ENCODE results near the gene PXDC1.
"Not testable (repeated sequence)": the region's sequence is repeated elsewhere in the genome, so short reads cannot be mapped to it uniquely, and the experiment has no call there.

The PXDC1 gene

DNA sequence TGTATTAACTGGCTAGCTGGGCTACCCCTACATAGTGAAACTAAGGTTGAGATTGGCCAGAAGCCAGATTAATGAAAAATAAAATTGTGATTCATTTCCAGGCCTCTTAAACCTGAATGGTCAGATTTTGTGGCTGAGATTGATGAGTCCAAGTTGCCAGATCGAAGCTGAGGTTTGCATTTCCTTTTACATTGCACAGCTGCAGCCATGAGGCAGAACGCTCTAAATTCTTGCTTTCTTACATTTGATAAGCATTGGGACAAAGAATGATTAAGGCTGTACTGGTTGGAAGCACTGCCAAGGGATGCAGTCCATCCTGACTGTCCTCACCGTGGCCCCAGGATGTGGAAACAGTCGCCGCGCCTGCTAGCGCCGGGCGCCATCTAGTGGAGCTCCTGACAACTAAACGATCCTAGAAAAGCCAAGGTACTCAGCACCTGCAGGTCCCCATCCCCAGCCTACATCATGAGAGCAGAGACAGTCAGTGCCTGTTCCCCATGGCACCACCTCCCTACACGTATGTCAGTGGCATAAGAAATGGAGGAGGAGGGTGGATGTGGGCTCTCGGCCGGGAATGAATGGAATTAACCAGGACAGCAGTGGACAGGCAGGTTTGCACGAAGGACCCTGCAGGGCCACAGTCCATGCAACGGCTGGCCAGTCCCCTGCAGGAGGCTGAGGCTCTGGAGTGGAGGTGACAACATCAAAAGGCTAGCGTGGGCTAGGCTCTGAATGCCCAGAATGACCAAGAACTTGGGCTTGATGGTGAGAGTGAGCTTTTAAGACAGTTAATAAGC, 19.0 kb downstream of the PXDC1 start:
- DNase-seq (ENCODE audit: low read depth in 2 of 2) = peak; percentile 16 to 28

GRCh38 chr6:3731700-3732099, 19.8 kb downstream of the PXDC1 start:
- DNase-seq (ENCODE audit: low read depth in 2 of 2) = no peak

DNA sequence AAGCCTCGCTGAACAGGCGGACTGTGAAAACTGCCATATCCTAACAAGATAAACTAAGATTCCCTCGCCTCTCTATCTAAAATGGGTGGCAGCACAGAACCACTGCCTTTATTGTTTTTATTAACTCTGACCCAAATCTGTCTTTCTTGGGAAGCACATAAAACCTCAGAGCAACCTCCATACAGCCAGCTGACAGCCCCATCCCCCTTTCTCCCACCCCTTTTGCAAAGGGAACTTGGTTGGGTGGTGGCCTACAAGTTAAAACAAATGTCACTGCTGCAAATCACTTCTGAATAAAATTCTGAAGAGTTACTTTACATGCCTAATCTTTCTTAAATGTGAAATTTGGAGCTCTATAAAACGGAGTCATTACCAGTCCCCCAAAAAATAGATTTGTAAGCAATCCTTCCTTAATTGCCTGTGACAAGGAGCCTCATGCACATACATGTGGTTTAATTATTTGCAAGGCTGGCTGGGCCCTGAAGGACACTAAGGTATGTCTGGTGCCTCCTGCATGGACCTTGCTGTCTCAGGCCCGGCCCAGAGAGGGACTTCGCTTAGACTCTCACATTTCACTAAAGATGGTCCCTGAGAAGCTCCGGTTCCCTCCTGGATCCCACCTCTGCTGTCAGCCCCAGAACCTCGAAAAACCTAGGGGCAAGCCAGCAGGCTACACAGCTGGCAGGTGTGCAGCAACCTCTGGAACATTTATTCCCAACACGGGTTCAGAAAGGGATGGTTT, 21.7 kb downstream of the PXDC1 start:
- no peak for DNase-seq (ENCODE audit: low read depth in 2 of 2)

DNA sequence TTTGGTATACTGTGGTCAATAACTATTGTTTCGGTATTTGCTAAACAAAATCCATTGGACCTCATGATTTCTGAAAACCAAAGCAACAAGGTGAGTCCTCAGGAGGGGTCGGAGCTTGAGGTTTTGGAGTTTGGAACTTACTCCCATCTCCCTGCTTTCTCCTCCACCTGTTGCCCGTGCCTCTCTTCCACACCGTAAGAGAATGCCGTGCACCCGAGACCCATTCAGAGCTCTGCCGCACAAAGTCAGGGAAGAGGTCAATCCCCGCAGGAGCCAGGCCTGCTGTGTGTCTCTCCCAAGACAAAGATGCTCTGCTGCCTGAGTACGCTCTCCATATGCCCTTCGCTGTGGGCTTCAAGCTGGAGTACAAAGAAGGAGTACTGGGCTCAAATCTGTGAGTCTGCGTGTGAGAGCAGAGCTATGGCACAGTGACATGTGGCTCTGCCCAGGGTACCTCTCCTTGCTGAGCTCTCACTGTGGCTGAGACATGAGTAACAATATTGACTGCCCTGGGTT, 23.9 kb downstream of the PXDC1 start:
- DNase-seq (ENCODE audit: low read depth in 2 of 2) = no peak

- no peak for DNase-seq (ENCODE audit: low read depth in 2 of 2)
These were observed 24.5 kb downstream of the PXDC1 start for GRCh38 chr6:3727036-3727435.

DNA sequence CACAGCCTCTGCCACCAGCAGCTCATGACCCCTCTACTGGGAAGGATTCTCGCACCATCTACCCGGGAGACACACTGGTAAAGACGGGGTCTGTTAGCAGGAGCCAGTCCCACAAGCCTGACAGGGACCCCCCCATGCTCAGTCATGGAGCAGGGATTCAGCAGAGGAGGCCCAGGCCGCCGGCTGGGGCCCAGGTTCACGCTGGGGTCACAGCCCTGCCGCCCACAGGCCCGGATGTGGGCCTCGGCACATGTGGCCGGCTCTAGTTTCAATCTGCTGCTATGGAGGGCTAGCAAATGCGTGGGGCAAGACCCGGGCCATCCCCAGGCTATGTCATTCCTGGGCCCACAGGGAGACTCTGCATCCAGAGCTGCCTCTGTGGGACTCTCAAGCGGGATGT, 25.1 kb downstream of the PXDC1 start:
- no peak for DNase-seq (ENCODE audit: low read depth in 2 of 2)

GRCh38 chr6:3725145-3726047, 26.1 kb downstream of the PXDC1 start:
- no peak for DNase-seq (ENCODE audit: low read depth in 2 of 2)

GRCh38 chr6:3724451-3725144, 26.9 kb downstream of the PXDC1 start:
- no peak for DNase-seq (ENCODE audit: low read depth in 2 of 2)

GRCh38 chr6:3723966-3724365, 27.5 kb downstream of the PXDC1 start:
- DNase-seq (ENCODE audit: low read depth in 2 of 2) = no peak

DNA sequence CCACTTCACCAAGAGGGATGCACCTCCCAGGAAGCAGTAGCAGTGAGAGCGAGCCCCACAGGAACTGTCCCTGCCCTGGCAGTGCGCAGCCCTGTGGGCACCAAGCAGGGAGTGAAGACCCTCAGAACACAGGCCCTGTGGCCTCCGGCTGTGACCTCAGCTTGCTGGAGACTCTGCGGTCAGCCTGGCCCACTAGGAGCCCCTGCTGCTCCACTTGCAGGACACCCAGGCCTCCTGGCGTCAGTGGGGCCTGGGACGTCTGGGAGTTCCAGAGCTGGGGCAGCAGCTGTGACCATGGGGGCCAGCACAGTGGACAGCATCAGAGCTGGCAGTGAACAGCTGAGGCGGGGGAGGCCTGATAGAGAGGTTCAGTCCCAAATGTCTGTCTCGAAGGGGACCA, 28.3 kb downstream of the PXDC1 start:
- DNase-seq (ENCODE audit: low read depth in 2 of 2) = no peak

GRCh38 chr6:3722785-3723184, 28.7 kb downstream of the PXDC1 start:
- DNase-seq (ENCODE audit: low read depth in 2 of 2) = no peak

DNA sequence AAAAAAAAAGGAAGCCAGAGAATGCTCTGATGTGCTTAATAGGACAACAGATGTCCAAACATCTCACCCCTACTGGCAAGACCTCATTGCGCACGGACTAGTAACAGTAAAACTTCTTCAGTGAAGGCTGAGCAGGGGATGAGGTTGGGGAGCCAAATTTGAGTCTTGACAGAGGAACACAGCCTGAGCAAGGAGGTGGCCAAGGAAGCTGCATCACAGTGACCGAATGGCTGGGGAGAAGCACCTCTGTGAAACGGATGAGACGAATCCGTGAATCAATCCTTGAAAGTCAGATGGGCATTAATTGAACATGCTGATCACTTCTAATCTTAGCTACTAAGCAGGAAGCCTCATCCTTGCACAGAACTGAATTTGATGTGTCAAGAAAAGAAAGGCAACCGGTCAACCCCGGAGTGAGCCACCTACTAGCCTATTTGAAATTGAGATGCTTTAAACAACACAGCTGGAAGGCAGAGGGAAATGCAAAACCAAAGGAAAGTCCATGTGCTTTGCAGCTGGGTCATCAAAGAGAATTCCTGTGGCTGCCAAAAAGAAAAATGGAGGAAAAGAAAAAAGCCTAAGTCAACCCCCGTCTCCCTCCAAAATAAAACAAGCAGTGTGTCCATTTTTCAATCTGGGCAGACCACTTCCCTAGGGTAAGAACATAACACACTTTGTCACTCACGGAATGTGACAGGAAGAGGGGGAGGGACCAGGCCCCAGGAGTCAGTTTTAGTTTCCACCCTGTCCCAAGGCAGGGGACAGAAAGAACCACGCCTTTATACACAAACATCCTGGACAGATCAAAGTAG, 29.5 kb downstream of the PXDC1 start:
- DNase-seq (ENCODE audit: low read depth in 2 of 2) = no peak

DNA sequence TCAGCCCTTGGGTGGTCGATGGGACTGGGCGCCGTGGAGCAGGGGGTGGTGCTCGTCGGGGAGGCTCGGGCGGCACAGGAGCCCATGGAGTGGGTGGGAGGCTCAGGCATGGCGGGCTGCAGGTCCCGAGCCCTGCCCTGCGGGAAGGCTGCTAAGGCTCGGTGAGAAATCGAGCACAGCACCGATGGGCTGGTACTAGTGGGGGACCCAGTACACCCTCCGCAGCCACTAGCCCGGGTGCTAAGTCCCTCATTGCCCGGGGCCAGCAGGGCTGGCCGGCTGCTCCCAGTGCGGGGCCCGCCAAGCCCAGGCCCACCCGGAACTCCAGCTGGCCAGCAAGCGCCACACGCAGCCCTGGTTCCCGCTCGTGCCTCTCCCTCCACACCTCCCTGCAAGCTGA, 30.7 kb downstream of the PXDC1 start:
- DNase-seq (ENCODE audit: low read depth in 2 of 2) = not testable (repeated sequence)

- DNase-seq (ENCODE audit: low read depth in 2 of 2) = no peak
These were observed 31.8 kb downstream of the PXDC1 start for GRCh38 chr6:3719462-3720308.

DNA sequence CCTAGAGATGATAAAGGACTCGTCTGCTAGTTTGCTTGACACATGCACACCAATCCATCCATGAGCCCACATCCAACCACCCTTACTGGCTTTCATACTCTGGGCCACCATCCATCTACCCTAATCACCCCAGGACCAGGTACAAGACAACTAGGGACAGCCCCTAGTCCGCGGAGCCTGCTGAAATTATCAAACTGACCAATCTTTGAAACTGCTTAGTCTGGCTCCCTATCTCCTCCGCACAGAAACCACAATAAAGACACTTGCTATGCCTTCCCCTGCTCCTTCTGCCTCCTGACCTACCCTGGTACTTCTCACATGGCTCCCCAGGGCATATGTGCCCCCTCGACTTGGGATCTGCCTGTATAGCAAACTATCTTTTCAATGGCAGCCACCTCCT, 33.1 kb downstream of the PXDC1 start:
- DNase-seq (ENCODE audit: low read depth in 2 of 2) = no peak

- DNase-seq (ENCODE audit: low read depth in 2 of 2) = no peak
These were observed 36.2 kb downstream of the PXDC1 start for GRCh38 chr6:3715285-3715684.

DNA sequence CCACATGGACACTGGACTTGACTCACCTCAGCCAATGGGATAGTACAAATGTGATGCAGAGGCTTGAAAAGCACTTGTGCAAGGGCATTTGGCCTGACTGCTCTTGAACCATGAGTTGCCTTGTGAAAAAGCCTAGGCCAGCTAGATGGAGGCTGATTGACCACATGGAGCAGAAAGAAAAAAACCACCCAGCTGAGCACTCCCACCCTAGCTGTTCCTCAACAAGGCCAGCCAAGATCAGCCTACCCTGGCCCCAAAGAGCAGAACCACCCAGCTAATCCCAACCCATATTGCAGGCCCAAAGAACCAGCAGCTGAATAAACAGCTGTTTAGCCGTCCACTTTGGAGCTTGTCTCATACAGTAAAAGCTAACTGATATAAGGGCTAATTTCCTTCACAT, 36.7 kb downstream of the PXDC1 start:
- DNase-seq (ENCODE audit: low read depth in 2 of 2) = no peak

DNA sequence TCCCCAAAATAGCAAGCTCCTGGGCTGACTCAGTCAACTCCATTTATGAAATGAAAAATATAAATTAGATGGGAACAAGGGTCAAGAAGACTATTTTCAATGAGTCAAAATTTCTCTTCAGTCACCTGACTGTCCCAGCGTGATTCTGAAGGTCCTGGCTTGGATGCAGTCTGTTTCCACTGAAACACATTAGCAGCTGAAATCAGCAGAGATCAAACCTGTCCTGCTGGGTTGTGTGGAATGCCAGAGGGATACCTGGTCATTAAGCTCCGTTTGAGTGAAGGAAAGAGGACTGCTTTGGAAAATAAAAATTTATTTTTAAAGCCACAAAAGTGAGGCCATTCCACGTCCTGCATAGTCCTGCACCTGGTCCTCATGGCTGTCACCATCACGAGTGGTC, 37.4 kb downstream of the PXDC1 start:
- no peak for DNase-seq (ENCODE audit: low read depth in 2 of 2)

DNA sequence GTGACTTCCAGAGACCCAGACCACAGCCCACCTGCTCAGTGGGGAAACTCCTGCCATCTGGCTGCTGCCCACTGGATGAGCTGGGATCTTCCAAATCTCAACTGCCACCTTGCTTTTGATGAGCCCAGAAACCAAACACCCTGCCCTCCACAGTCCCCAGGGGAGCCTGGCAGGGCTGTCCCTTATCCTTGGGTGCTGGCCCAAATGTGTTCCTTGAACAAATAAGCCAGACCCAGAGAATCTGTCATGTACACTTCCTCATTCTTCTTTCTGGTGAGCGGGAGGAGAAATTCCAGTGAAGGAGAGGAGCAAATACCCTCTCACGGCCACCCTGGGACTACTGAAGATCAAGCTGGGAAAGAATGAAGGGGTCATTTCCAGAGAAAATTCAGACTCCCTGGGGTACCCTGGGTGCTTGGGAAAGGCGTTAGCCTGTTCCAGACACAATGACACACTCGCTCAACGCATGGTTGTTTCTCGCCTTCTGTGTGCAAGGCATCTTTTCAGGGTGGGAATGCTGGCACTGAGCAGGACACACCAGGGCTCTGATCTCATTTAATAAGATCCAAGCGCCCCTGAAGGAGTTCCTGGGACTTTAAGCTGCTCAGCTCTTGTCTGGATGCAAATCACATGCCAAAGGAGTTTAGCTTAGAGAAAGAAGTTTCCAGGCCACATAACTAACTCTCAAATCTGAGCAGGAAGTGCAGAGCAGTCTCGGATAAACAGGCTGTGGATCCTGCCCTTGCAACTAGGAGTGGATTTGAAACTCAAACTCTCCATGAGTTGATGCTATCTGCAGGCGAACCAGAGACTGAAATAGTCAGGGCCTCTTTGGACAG, 38.5 kb downstream of the PXDC1 start:
- no peak for DNase-seq (ENCODE audit: low read depth in 2 of 2)

Measured in stimulated activated CD8-positive, alpha-beta memory T cell treated with anti-CD3 and anti-CD28 coated beads, Interleukin-15, amount 100 ng/mL, for 4 hours (primary cell).